Motor neuron (in vitro differentiated cells): ENCODE results near the gene FOXK2. TPM values are rescaled to one million over a fixed set of nuclear protein-coding genes. Genes with fewer than 3 reads are reported as not detected.
"Not testable (repeated sequence)": the region's sequence is repeated elsewhere in the genome, so short reads cannot be mapped to it uniquely, and the experiment has no call there.

Experiments
- ATAC-seq, 8 experiments: fragments of 200-7000 bp; cut with Tn5 transposase; replicated peaks in 6 of 8; 2 replicates each; pipeline ENCODE4 v1.8.0; 2021; ENCODE audit warnings: mild to moderate bottlenecking in 8 of 8, moderate library complexity in 8 of 8
- H3K27ac ChIP-seq, 2 donors: fragments of 250-450 bp; sonication (Bioruptor Pico); 2 replicates each; pipeline ENCODE4 v1.9.0; 2021; ENCODE audit warnings: antibody characterized with exemption in 2 of 2, mild to moderate bottlenecking in 2 of 2, moderate library complexity in 1 of 2
- H3K4me1 ChIP-seq, 2 donors: fragments of 250-450 bp; sonication (Bioruptor Pico); replicated peaks in 1 of 2; 2 replicates each; pipeline ENCODE4 v1.6.1; 2021; ENCODE audit warnings: antibody characterized with exemption in 2 of 2, mild to moderate bottlenecking in 2 of 2, moderate library complexity in 1 of 2
- H3K4me3 ChIP-seq, 5 donors: fragments of 250-450 bp; sonication (Bioruptor Pico); 2 replicates each; pipeline ENCODE4 v1.9.0; 2021; ENCODE audit warnings: antibody characterized with exemption in 5 of 5, mild to moderate bottlenecking in 5 of 5, moderate library complexity in 4 of 5
- whole genome bisulfite sequencing, 10 experiments: fragments of 450-650 bp; shearing (Covaris generic); methylation state at CpG; one replicate each; pipeline ENCODE4 v1.0.0; 2022; 5-methylcytosine and 5-hydroxymethylcytosine counted together
- in situ Hi-C, 9 experiments: fragments of 400-800 bp; cut with MboI; loops; one replicate each; pipeline ENCODE4 v1.15.0; 2021; ENCODE audit warnings: low sequenced_read_pairs in 9 of 9, low pct_unique_long_range_greater_than_20kb in 2 of 9; ENCODE audit not compliant: unreplicated experiment in 9 of 9
- total RNA-seq, 8 experiments: library from RNA; unstranded; fragments of 300-600 nt; gene quantifications; 2 replicates each; pipeline versions ENCODE4 v1.2.3 to v1.2.4, GENCODE V29; 2022

Gene FOXK2
- total RNA-seq, 8 experiments from 2014 or later, result 27.6 to 63.7 (median 39.4) TPM

- Histone ChIP-seq H3K4me3 (no peak overlapping the region), H3K4me1 (peaks cover 4% of the 10 kb centered on the region in 2 donors), H3K27ac (no peak overlapping the region)
- WGBS, 10 experiments, result 0 to 89% (median 50%) methylated on average over 1 to 8 of the region's 8 CpGs; no CpG with 5 or more reads in 4 of the 10 experiments
- ATAC-seq, result peak in 1 of 8 experiments; percentile 31
- in situ Hi-C loops, result no loop called here
These were observed 17.3 kb upstream of the FOXK2 start for GRCh38 chr17:82502207-82502606.

GRCh38 chr17:82503094-82503727 is 16.3 kb upstream of the FOXK2 start:
- in situ Hi-C loops, result no loop called here
- Histone ChIP-seq H3K27ac (no peak overlapping the region), H3K4me3 (no peak overlapping the region), H3K4me1 (peaks cover under 1 to 1% of the 10 kb centered on the region in 2 donors)
- WGBS, 10 experiments, result 30 to 100% (median 53%) methylated on average over 1 to 4 of the region's 12 CpGs; no CpG with 5 or more reads in 2 of the 10 experiments
- ATAC-seq, result peak in 1 of 8 experiments; percentile 14

DNA sequence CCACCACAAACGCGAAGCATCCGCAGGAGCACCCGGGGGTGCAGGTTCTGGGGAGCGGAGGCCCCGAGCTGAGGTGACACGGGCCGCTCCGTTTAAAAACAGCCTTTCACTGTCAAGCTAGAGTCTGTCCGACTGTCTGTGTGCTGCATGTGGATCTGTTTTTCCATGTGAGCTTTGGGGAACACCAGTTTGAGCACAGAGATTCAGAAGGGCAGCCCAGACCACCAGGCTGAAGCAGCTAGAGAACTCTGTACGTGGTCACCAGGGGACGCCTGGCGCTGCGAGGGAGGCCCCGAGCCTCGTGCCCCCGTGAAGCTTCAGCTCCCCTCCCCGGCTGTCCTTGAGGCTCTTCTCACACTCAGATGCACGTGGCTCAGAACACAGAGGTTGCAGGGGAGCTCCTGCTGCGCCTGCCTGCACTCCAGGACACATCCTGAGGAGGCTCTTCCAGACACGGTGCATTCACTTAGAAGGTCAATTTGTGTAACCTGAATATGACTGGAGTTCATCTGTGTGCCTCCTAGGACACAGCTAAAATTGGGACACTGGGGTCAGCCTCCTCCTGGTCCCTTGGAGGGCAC is 15.7 kb upstream of the FOXK2 start:
- H3K4me3 ChIP-seq, result no peak overlapping the region
- WGBS, 10 experiments, result 56 to 100% (median 74%) methylated on average over 1 to 5 of the region's 21 CpGs; no CpG with 5 or more reads in 4 of the 10 experiments
- H3K4me1 ChIP-seq, result no peaks in the 10 kb centered on the region
- no peak overlapping the region for H3K27ac ChIP-seq
- no peak for ATAC-seq
- in situ Hi-C loops, result no loop called here

GRCh38 chr17:82505296-82505695 is 14.2 kb upstream of the FOXK2 start:
- in situ Hi-C loops, result no loop called here
- Histone ChIP-seq H3K4me3 (no peak overlapping the region), H3K27ac (no peak overlapping the region), H3K4me1 (no peaks in the 10 kb centered on the region)
- ATAC-seq, result no peak
- 67 to 92% (median 83%) methylated on average over 3 to 6 of the region's 6 CpGs; no CpG with 5 or more reads in 5 of the 10 experiments for WGBS, 10 experiments

DNA sequence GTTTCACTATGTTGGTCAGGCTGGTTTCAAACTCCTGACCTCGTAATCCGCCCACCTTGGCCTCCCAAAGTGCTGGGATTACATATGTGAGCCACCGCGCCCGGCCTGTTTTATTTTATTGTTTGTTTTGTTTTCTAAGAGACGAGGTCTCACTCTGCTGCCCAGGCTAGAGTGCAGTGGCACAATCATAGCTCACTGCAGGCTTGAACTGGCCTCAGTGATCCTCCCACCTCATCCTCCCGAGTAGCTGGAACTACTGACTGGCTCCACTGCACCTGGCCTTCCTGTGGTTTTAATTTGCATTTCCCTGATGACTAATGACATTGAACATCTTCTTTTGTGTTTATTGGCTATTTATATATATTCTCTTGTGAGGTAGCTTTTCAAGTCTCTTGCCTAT is 13.1 kb upstream of the FOXK2 start:
- H3K27ac ChIP-seq, H3K4me1 ChIP-seq, H3K4me3 ChIP-seq, in situ Hi-C loops: not testable (repeated sequence)
- 40 to 90% (median 82%) methylated on average over 1 to 7 of the region's 7 CpGs; no CpG with 5 or more reads in 5 of the 10 experiments for WGBS, 10 experiments
- peak in 1 of 8 experiments; percentile 60 for ATAC-seq

- ATAC-seq, result no peak
- in situ Hi-C loops, result no loop called here
These were observed 11.8 kb upstream of the FOXK2 start for GRCh38 chr17:82507631-82508175.

GRCh38 chr17:82511642-82512041 is 7.9 kb upstream of the FOXK2 start:
- 65 to 84% (median 78%) methylated on average over 1 to 4 of the region's 5 CpGs; no CpG with 5 or more reads in 3 of the 10 experiments for WGBS, 10 experiments
- H3K27ac ChIP-seq, H3K4me1 ChIP-seq, H3K4me3 ChIP-seq, ATAC-seq, in situ Hi-C loops: not testable (repeated sequence)

More at GRCh38 chr17:82507631-82508175, 11.8 kb upstream of the FOXK2 start:
- 49 to 100% (median 83%) methylated on average over 2 to 7 of the region's 7 CpGs for WGBS, 10 experiments
- Histone ChIP-seq H3K27ac (no peak overlapping the region), H3K4me3 (no peak overlapping the region), H3K4me1 (no peaks in the 10 kb centered on the region)

DNA sequence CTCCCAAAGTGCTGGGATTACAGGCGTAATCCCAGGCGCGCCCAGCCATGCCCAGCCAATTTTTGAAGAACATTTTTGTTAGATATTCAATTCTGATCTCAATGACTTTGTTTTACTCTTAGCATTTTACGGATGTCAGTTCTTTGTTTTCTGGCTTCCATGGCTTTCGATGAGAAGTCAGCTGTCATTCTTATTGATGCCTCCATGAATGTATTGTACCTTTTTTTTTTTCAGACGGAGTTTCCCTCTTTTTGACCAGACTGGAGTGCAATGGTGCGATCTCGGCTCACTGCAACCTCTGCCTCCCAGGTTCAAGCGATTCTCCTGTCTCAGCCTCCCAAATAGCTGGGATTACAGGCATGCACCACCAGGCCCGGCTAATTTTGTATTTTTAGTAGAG is 5.7 kb upstream of the FOXK2 start:
- ATAC-seq, H3K4me3 ChIP-seq, in situ Hi-C loops, H3K4me1 ChIP-seq, H3K27ac ChIP-seq: not testable (repeated sequence)
- 71 to 100% (median 91%) methylated on average over 2 to 10 of the region's 10 CpGs; no CpG with 5 or more reads in 1 of the 10 experiments for WGBS, 10 experiments

GRCh38 chr17:82517230-82517865 is 2.2 kb upstream of the FOXK2 start:
- 23 to 95% (median 86%) methylated on average over 2 to 9 of the region's 10 CpGs; no CpG with 5 or more reads in 1 of the 10 experiments for WGBS, 10 experiments
- ATAC-seq, result no peak
- H3K27ac ChIP-seq, result no peak overlapping the region
- no peak overlapping the region for H3K4me3 ChIP-seq
- peaks cover 8 to 10% of the 10 kb centered on the region in 2 donors for H3K4me1 ChIP-seq
- in situ Hi-C loops, result no loop called here

DNA sequence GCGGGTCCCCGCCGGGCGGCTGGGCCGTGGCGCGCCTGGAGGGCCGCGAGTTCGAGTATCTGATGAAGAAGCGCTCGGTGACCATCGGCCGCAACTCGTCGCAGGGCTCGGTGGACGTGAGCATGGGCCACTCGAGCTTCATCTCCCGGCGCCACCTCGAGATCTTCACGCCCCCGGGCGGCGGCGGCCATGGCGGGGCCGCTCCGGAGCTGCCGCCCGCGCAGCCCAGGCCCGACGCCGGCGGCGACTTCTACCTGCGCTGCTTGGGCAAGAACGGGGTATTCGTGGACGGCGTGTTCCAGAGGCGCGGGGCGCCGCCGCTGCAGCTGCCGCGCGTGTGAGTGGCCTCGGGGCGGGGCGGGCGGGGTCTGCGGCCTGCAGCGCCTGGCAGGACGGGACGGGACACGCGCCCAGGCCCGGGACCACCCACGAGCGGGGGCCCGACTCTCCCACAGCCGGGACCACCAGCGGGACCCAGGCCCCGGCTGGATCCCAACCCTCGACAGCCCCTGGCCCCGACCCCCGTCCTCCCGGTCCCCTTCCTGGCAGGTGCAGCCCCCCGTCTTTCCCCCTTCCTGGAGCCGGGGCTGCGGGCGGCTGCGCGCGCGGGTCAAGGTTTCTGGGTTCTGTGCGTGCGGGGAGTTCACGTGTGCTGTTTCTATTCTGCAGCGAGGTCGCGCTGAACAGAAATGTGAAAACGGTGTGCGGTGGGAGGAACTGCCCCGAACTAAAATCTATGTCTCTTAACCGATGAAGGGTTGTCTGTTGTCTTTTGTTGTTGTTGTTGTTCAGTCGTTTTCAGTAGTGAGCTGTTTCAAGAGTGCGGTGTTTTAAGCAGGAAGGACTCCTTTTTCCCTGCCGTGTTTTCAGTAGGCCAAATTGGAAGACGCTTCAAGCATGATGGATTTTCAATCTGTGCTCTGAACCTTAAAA is 705 bp downstream of the FOXK2 start:
- H3K4me1 ChIP-seq, result peaks cover 10 to 12% of the 10 kb centered on the region in 2 donors
- ATAC-seq, result peak; percentile 3 to 13 (median 6)
- 0 to 2% (median 0%) methylated on average over 2 to 17 of the region's 94 CpGs; no CpG with 5 or more reads in 5 of the 10 experiments for WGBS, 10 experiments
- in situ Hi-C loops, result no loop called here
- H3K4me3 ChIP-seq, result peak overlapping the region; percentile 50 to 87 (median 54)
- H3K27ac ChIP-seq, result peak overlapping the region; percentile 91 to 94

- WGBS, 10 experiments, result 39 to 100% (median 83%) methylated on average over 1 to 3 of the region's 4 CpGs; no CpG with 5 or more reads in 5 of the 10 experiments
- ATAC-seq, result no peak
These were observed 5.0 kb downstream of the FOXK2 start for GRCh38 chr17:82524540-82524939.

DNA sequence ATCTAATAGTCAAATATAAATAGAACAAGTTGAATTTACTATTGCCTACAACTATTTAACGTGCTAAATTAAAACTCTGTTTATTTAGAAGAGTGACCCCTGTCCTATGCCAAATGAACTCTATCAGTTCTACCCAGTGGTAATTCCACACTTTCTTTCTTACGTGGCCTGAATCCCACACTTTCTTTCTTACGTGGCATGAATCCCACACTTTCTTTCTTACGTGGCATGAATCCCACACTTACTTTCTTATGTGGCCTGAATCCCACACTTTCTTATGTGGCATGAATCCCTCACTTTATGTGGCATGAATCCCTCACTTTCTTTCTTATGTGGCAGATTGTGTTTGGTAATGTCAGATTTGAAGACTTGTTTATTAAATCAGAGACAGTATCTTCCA is 6.2 kb downstream of the FOXK2 start:
- H3K4me1 ChIP-seq, result peaks cover 10 to 16% of the 10 kb centered on the region in 2 donors
- H3K27ac ChIP-seq, result no peak overlapping the region
- H3K4me3 ChIP-seq, result no peak overlapping the region
- in situ Hi-C loops, result no loop called here
- ATAC-seq, result no peak
- WGBS, 10 experiments, result 18 to 96% (median 86%) methylated on average over 2 to 4 of the region's 4 CpGs

More at GRCh38 chr17:82524540-82524939, 5.0 kb downstream of the FOXK2 start:
- in situ Hi-C loops, result no loop called here
- Histone ChIP-seq H3K4me3 (no peak overlapping the region), H3K27ac (no peak overlapping the region), H3K4me1 (peaks cover 10 to 13% of the 10 kb centered on the region in 2 donors)
